HG03095 (cell line): ENCODE measurements around the gene AK9.
"Not testable (repeated sequence)": the region's sequence is repeated elsewhere in the genome, so short reads cannot be mapped to it uniquely, and the experiment has no call there.

Experiments used
- ATAC-seq: cut with Tn5 transposase; IDR thresholded peaks from one replicate; pipeline ENCODE4 v1.9.1; 2021; ENCODE audit warnings: moderate library complexity; ENCODE audit not compliant: unreplicated experiment

Gene AK9

GRCh38 chr6:109628158-109629000 lies 62.6 kb downstream of the AK9 start:
- no peak for ATAC-seq

GRCh38 chr6:109626311-109626710 lies 64.7 kb downstream of the AK9 start:
- ATAC-seq, result no peak

- no peak for ATAC-seq
Observed at GRCh38 chr6:109625199-109625598, 65.8 kb downstream of the AK9 start.

- no peak for ATAC-seq
Observed at GRCh38 chr6:109623288-109623687, 67.7 kb downstream of the AK9 start.

- no peak for ATAC-seq
Observed at GRCh38 chr6:109612268-109612667, 78.7 kb downstream of the AK9 start.

- no peak for ATAC-seq
Observed at GRCh38 chr6:109611502-109611901, 79.5 kb downstream of the AK9 start.

GRCh38 chr6:109610590-109610989 lies 80.4 kb downstream of the AK9 start:
- no peak for ATAC-seq

GRCh38 chr6:109609737-109610136 lies 81.3 kb downstream of the AK9 start:
- ATAC-seq, result no peak

GRCh38 chr6:109606359-109606758 lies 84.6 kb downstream of the AK9 start:
- no peak for ATAC-seq

- no peak for ATAC-seq
Observed at GRCh38 chr6:109595998-109596397, 95.0 kb downstream of the AK9 start.

- ATAC-seq, result no peak
Observed at GRCh38 chr6:109580519-109580918, 110.5 kb downstream of the AK9 start.

GRCh38 chr6:109579361-109579760 lies 111.6 kb downstream of the AK9 start:
- ATAC-seq, result peak; percentile 97

- not testable (repeated sequence) for ATAC-seq
Observed at GRCh38 chr6:109569901-109570300, 121.1 kb downstream of the AK9 start.

- ATAC-seq, result no peak
Observed at GRCh38 chr6:109561844-109562243, 129.2 kb downstream of the AK9 start.

- ATAC-seq, result no peak
Observed at GRCh38 chr6:109531446-109531845, 159.6 kb downstream of the AK9 start.

- no peak for ATAC-seq
Observed at GRCh38 chr6:109527989-109528388, 163.0 kb downstream of the AK9 start.

GRCh38 chr6:109526905-109527628 lies 163.9 kb downstream of the AK9 start:
- ATAC-seq, result no peak

- no peak for ATAC-seq
Observed at GRCh38 chr6:109524129-109524528, 166.9 kb downstream of the AK9 start.

- ATAC-seq, result no peak
Observed at GRCh38 chr6:109523478-109523877, 167.5 kb downstream of the AK9 start.

- no peak for ATAC-seq
Observed at GRCh38 chr6:109521080-109521479, 169.9 kb downstream of the AK9 start.

GRCh38 chr6:109519647-109520046 lies 171.4 kb downstream of the AK9 start:
- ATAC-seq, result not testable (repeated sequence)

- no peak for ATAC-seq
Observed at GRCh38 chr6:109516929-109517328, 174.1 kb downstream of the AK9 start.
